ENCODE measurements around the gene TUBA4B.
"Not testable (repeated sequence)": the region's sequence is repeated elsewhere in the genome, so short reads cannot be mapped to it uniquely, and the experiment has no call there.

Gene TUBA4B

DNA sequence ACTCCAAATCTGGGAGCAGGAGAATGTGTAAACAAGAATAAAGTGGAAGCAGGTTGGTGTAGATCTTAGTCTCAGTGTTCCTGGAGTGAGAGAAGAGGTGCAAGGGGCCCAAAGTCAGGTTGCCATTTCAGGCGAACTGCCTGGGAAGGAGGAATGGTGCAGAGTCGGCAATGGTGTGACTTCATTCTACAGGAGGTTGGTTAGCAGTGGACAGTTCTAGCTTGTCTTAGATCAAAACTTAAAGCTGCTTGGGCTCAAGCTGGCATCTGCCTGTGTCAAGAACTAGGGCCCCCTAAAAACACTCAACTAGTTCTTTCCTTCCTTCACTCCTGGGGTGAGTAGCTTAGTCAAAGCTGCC is 4.2 kb upstream of the TUBA4B start:
- Histone ChIP-seq H3K36me3 (ENCODE audit: control insufficient read depth in 2 of 2, insufficient read depth in 2 of 2, low read length in 2 of 2) (peaks cover 17 to 32% of the 10 kb centered on the region in 2 donors), H3K9me3 (ENCODE audit: control insufficient read depth in 2 of 2, low read length in 2 of 2) (no peaks in the 10 kb centered on the region), H3K4me1 (ENCODE audit: control insufficient read depth in 2 of 2, insufficient read depth in 2 of 2, low read length in 2 of 2) (peaks cover 74 to 81% of the 10 kb centered on the region in 2 donors), H3K9ac (ENCODE audit: low read depth in 1 of 2, low read length in 2 of 2) (peak overlapping the region; percentile 78 to 79), H3K27ac (ENCODE audit: low read depth in 2 of 2, low read length in 2 of 2) (peak overlapping the region; percentile 98), H3K27me3 (ENCODE audit: control insufficient read depth in 2 of 2, insufficient read depth in 2 of 2, low read length in 2 of 2) (no peaks in the 10 kb centered on the region), H3K4me3 (ENCODE audit: low read length in 2 of 2) (peak overlapping the region; percentile 52 to 64)

DNA sequence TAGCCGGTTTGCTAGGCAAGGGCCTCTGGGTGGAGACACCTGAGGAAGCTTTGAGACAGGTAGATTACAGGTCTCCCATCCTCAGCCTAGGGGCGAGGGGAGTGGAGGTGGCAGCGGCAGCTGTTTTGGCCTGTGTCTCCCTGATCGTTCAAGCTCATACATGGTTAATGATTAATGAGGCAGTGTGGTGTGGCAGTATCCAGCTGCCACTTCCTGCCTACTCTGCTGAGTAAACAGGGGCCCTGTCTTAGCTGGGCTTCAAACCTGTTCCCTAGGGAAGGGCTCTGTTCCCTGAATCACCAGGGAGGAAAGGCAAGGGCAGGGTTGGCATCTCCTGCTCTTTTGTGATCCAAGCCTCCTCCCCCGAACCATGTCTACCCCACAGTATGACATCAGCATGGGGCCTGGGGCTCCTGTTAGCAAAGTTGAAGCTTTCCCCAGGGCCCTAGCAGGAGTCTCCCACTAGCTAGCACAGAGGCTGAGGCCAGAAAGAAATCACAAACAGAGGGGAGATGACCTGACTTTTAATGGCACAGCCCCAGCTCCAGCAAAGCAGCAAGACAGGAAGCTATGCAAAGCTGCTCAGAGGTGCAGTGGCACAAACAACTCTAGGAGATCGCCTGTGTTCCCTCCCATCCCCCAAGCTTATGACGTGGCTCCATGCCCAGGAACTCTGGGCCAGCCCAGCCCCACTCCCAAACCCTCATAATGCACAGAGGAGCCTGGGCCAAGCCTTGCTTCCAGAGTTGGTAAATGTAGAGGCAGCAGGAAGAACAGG is 3.7 kb upstream of the TUBA4B start:
- Histone ChIP-seq H3K9me3 (ENCODE audit: control insufficient read depth in 2 of 2, low read length in 2 of 2) (no peaks in the 10 kb centered on the region), H3K27ac (ENCODE audit: low read depth in 2 of 2, low read length in 2 of 2) (peak overlapping the region; percentile 98), H3K36me3 (ENCODE audit: control insufficient read depth in 2 of 2, insufficient read depth in 2 of 2, low read length in 2 of 2) (peaks cover 17 to 32% of the 10 kb centered on the region in 2 donors), H3K4me1 (ENCODE audit: control insufficient read depth in 2 of 2, insufficient read depth in 2 of 2, low read length in 2 of 2) (peaks cover 76 to 81% of the 10 kb centered on the region in 2 donors), H3K4me3 (ENCODE audit: low read length in 2 of 2) (peak overlapping the region; percentile 52 to 64), H3K9ac (ENCODE audit: low read depth in 1 of 2, low read length in 2 of 2) (peak overlapping the region; percentile 78 to 79), H3K27me3 (ENCODE audit: control insufficient read depth in 2 of 2, insufficient read depth in 2 of 2, low read length in 2 of 2) (no peaks in the 10 kb centered on the region)

DNA sequence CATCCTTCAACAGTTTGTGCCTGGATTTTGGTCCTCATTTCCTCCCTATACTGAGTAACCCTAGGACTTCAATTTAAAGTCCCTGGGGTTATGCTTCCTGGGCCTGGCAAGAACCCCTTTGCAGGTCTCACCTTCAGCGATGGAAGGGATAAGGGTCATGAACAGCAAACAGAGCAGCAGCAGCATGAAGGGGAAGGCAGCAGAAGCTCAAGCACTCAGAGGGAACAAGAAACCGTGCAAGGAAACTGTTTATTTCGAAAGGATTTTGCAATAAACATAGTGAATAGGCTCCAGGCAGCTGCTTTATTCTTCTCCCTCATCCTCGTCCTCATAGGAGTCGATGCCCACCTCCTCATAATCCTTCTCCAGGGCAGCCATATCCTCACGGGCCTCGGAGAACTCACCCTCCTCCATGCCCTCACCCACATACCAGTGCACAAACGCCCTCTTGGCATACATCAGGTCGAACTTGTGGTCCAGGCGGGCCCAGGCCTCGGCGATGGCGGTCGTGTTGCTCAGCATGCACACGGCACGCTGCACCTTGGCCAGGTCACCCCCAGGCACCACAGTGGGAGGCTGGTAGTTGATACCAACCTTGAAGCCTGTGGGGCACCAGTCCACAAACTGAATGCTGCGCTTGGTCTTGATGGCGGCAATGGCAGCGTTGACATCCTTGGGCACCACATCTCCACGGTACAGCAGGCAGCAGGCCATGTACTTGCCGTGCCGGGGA is 2.8 kb upstream of the TUBA4B start:
- H3K27me3 ChIP-seq (ENCODE audit: control insufficient read depth in 2 of 2, insufficient read depth in 2 of 2, low read length in 2 of 2): no peaks in the 10 kb centered on the region
- peaks cover 17 to 32% of the 10 kb centered on the region in 2 donors for H3K36me3 ChIP-seq (ENCODE audit: control insufficient read depth in 2 of 2, insufficient read depth in 2 of 2, low read length in 2 of 2)
- H3K9ac ChIP-seq (ENCODE audit: low read depth in 1 of 2, low read length in 2 of 2): peak overlapping the region; percentile 77 to 78
- H3K9me3 ChIP-seq (ENCODE audit: control insufficient read depth in 2 of 2, low read length in 2 of 2): no peaks in the 10 kb centered on the region
- peaks cover 75 to 77% of the 10 kb centered on the region in 2 donors for H3K4me1 ChIP-seq (ENCODE audit: control insufficient read depth in 2 of 2, insufficient read depth in 2 of 2, low read length in 2 of 2)
- peak overlapping the region; percentile 98 for H3K27ac ChIP-seq (ENCODE audit: low read depth in 2 of 2, low read length in 2 of 2)
- H3K4me3 ChIP-seq (ENCODE audit: low read length in 2 of 2): peak overlapping the region; percentile 19 to 64

DNA sequence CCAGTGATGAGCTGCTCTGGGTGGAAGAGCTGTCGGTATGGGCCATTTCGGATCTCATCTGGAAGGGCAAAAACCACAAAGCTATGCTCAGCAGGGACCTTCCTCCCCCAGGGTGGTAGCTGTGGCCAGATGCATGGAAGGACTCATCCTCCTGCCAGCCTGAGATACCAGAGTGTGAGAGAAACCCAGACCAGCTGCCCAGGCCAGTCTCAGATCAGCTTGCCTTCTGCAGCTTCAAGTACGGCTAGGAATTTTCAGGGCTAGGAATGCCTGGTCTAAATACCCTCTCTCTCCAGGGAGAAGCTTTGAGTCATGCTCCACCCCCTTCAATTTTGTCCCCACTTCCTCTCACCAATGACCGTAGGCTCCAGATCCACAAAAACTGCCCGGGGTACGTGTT is 1.4 kb upstream of the TUBA4B start:
- peaks cover 62 to 66% of the 10 kb centered on the region in 2 donors for H3K4me1 ChIP-seq (ENCODE audit: control insufficient read depth in 2 of 2, insufficient read depth in 2 of 2, low read length in 2 of 2)
- peak overlapping the region in 1 of 2 donors; percentile 89 for H3K27ac ChIP-seq (ENCODE audit: low read depth in 2 of 2, low read length in 2 of 2)
- H3K36me3 ChIP-seq (ENCODE audit: control insufficient read depth in 2 of 2, insufficient read depth in 2 of 2, low read length in 2 of 2): peaks cover 17 to 30% of the 10 kb centered on the region in 2 donors
- peak overlapping the region in 1 of 2 donors; percentile 9 for H3K9ac ChIP-seq (ENCODE audit: low read depth in 1 of 2, low read length in 2 of 2)
- H3K4me3 ChIP-seq (ENCODE audit: low read length in 2 of 2): peak overlapping the region in 1 of 2 donors; percentile 89
- H3K27me3 ChIP-seq (ENCODE audit: control insufficient read depth in 2 of 2, insufficient read depth in 2 of 2, low read length in 2 of 2): no peaks in the 10 kb centered on the region
- H3K9me3 ChIP-seq (ENCODE audit: control insufficient read depth in 2 of 2, low read length in 2 of 2): no peaks in the 10 kb centered on the region

DNA sequence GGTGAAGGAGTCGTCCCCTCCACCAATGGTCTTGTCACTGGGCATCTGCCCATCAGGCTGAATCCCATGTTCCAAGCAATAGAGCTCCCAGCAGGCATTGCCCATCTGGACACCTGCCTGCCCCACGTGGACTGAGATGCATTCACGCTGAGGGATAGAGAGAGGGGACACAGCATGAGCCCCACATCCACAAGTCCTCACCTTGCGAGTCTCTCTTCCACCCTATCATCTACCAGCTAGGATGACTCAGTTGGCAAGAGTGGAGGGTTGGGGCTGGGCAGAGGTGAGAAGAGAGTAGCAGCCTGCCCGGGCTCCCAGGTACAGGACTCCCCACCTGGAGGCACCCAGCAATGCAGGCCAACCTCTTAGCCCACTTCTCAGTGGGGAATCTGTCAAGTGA is 959 bp upstream of the TUBA4B start:
- H3K4me3 ChIP-seq (ENCODE audit: low read length in 2 of 2): peak overlapping the region; percentile 68 to 89
- H3K27ac ChIP-seq (ENCODE audit: low read depth in 2 of 2, low read length in 2 of 2): peak overlapping the region in 1 of 2 donors; percentile 89
- peaks cover 58 to 63% of the 10 kb centered on the region in 2 donors for H3K4me1 ChIP-seq (ENCODE audit: control insufficient read depth in 2 of 2, insufficient read depth in 2 of 2, low read length in 2 of 2)
- H3K36me3 ChIP-seq (ENCODE audit: control insufficient read depth in 2 of 2, insufficient read depth in 2 of 2, low read length in 2 of 2): peaks cover 17 to 26% of the 10 kb centered on the region in 2 donors
- H3K9me3 ChIP-seq (ENCODE audit: control insufficient read depth in 2 of 2, low read length in 2 of 2): no peaks in the 10 kb centered on the region
- peak overlapping the region in 1 of 2 donors; percentile 86 for H3K9ac ChIP-seq (ENCODE audit: low read depth in 1 of 2, low read length in 2 of 2)
- no peaks in the 10 kb centered on the region for H3K27me3 ChIP-seq (ENCODE audit: control insufficient read depth in 2 of 2, insufficient read depth in 2 of 2, low read length in 2 of 2)

DNA sequence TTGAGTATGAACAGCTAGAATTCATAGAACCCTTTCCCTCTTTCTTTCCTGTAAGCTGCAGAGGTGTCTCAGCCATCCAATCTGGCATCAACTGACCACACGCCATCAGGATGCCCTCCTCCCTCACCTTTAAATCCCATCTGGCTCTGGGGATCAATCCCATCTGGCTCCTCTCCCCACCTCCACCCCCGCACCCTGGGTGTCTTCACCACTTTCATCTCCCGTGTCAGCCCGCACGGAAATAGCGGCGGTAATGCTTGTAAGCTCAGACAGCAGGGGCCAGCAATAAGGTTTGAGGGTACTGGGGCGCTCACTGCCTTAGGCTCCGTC is 508 bp upstream of the TUBA4B start:
- peaks cover 17 to 22% of the 10 kb centered on the region in 2 donors for H3K36me3 ChIP-seq (ENCODE audit: control insufficient read depth in 2 of 2, insufficient read depth in 2 of 2, low read length in 2 of 2)
- peak overlapping the region; percentile 86 to 88 for H3K9ac ChIP-seq (ENCODE audit: low read depth in 1 of 2, low read length in 2 of 2)
- peak overlapping the region; percentile 68 to 89 for H3K4me3 ChIP-seq (ENCODE audit: low read length in 2 of 2)
- no peaks in the 10 kb centered on the region for H3K27me3 ChIP-seq (ENCODE audit: control insufficient read depth in 2 of 2, insufficient read depth in 2 of 2, low read length in 2 of 2)
- peaks cover 54 to 59% of the 10 kb centered on the region in 2 donors for H3K4me1 ChIP-seq (ENCODE audit: control insufficient read depth in 2 of 2, insufficient read depth in 2 of 2, low read length in 2 of 2)
- peak overlapping the region; percentile 65 to 89 for H3K27ac ChIP-seq (ENCODE audit: low read depth in 2 of 2, low read length in 2 of 2)
- H3K9me3 ChIP-seq (ENCODE audit: control insufficient read depth in 2 of 2, low read length in 2 of 2): no peaks in the 10 kb centered on the region

DNA sequence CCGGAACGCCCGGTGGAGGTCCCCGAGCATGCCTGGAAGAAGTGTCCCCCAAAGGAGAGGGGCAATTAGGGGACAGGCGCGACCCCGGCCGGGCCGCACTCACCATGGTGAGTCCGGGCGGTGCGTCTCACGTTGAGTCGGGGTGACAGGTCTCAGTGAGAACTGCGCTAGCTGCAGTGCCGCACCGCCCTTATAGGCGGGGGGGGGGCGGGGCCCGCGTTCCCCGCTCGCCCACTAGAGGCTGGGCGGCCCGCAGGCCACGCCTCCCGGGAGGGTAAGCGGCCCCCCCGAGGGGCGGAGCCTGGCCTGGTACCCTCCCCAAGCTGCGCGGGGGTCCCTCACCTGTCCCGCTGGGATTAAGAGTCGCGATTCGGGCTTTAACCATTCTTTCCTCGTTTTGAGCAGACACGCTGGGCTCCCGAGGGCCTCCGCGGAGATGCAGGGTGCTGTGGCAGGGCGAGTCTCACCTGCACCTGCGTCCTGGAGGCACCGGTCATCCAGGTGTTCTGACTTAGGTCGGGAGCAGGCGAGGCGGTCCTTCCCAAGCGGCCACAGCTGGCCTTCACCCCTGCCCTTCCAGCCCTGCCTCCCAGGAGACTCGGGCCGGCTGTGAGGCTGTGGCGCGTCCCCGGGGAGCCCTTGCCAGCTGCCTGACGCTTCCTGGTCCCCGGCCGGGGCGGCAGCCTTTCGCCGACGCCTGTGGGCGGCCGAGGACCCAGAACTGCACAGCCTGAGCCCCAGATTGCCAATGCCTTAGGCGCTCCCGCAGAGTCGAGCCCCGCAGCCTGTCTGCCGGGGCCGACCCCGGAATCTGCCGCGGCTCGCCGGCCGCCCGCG is 928 bp downstream of the TUBA4B start, which contains the start of gene TUBA4A:
Gene TUBA4A, minus strand, starts transcription at position 166 of the 837 bp plus-strand sequence. Its CDS starts 60 bp downstream, at position 106.
- Histone ChIP-seq H3K4me3 (ENCODE audit: low read length in 2 of 2) (peak within 1 kb of the TSS; percentile 68 to 89), H3K9ac (ENCODE audit: low read depth in 1 of 2, low read length in 2 of 2) (peak within 1 kb of the TSS; percentile 86 to 88), H3K4me1 (ENCODE audit: control insufficient read depth in 2 of 2, insufficient read depth in 2 of 2, low read length in 2 of 2) (peaks cover 41 to 45% of the 10 kb centered on the region in 2 donors), H3K36me3 (ENCODE audit: control insufficient read depth in 2 of 2, insufficient read depth in 2 of 2, low read length in 2 of 2) (peaks cover 10 to 14% of the 10 kb centered on the region in 2 donors), H3K27me3 (ENCODE audit: control insufficient read depth in 2 of 2, insufficient read depth in 2 of 2, low read length in 2 of 2) (peaks cover 0 to 2% of the 10 kb centered on the region in 2 donors), H3K27ac (ENCODE audit: low read depth in 2 of 2, low read length in 2 of 2) (peak within 1 kb of the TSS; percentile 67 to 89), H3K9me3 (ENCODE audit: control insufficient read depth in 2 of 2, low read length in 2 of 2) (no peaks in the 10 kb centered on the region)

DNA sequence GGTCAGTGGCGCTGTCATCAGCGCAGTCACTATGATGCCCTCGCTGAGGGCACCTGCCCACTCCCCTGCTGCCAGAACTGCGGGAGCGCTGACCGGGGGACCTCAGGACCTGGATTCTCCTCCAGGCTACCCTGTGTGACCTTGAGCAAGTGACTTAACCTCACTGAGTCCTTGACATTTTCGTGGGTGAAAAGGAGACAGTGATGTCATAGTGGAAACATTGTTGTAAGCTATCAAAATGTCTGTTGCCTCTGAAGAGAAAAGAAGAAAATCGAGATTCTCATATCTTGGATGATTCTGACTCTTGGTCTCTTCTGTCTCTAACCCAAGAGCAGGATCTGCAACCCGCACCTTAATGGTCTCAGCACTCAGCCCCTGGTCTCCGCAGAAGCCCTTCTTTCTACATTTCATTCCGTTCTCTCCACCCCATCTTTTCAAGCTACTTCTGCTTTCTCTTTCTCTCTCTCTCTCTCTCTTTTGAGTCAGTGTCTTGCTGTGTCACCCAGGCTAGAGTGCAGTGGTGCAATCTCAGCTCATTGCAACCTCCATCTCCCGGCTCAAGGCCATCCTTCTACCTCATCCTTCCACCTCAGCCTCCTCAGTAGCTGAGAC is 1.7 kb downstream of the TUBA4B start:
- H3K9ac ChIP-seq (ENCODE audit: low read depth in 1 of 2, low read length in 2 of 2): peak overlapping the region; percentile 82 to 86
- peak overlapping the region; percentile 67 to 89 for H3K27ac ChIP-seq (ENCODE audit: low read depth in 2 of 2, low read length in 2 of 2)
- no peaks in the 10 kb centered on the region for H3K9me3 ChIP-seq (ENCODE audit: control insufficient read depth in 2 of 2, low read length in 2 of 2)
- peaks cover 0 to 2% of the 10 kb centered on the region in 2 donors for H3K27me3 ChIP-seq (ENCODE audit: control insufficient read depth in 2 of 2, insufficient read depth in 2 of 2, low read length in 2 of 2)
- peaks cover 34 to 37% of the 10 kb centered on the region in 2 donors for H3K4me1 ChIP-seq (ENCODE audit: control insufficient read depth in 2 of 2, insufficient read depth in 2 of 2, low read length in 2 of 2)
- H3K4me3 ChIP-seq (ENCODE audit: low read length in 2 of 2): peak overlapping the region; percentile 68 to 89
- H3K36me3 ChIP-seq (ENCODE audit: control insufficient read depth in 2 of 2, insufficient read depth in 2 of 2, low read length in 2 of 2): peaks cover 10 to 14% of the 10 kb centered on the region in 2 donors

DNA sequence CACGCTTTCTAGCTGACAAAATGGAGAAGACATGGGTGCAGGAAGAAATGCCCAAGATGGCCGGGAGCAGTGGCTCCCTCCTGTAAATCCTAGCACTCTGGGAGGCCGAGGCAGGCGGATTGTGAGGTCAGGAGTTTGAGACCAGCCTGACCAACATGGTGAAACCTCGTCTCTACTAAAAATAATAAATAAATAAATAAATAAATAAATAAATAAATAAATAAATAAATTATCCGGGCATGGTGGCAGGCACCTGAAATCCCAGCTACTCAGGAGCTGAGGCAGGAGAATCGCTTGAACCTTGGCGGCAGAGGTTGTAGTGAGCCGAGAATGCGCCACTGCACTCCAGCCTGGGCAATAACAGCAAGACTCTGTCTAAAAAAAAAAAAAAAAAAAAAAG is 5.9 kb downstream of the TUBA4B start:
- not testable (repeated sequence) for H3K9ac ChIP-seq (ENCODE audit: low read depth in 1 of 2, low read length in 2 of 2); H3K9me3 ChIP-seq (ENCODE audit: control insufficient read depth in 2 of 2, low read length in 2 of 2); H3K27me3 ChIP-seq (ENCODE audit: control insufficient read depth in 2 of 2, insufficient read depth in 2 of 2, low read length in 2 of 2); H3K27ac ChIP-seq (ENCODE audit: low read depth in 2 of 2, low read length in 2 of 2); H3K4me1 ChIP-seq (ENCODE audit: control insufficient read depth in 2 of 2, insufficient read depth in 2 of 2, low read length in 2 of 2); H3K36me3 ChIP-seq (ENCODE audit: control insufficient read depth in 2 of 2, insufficient read depth in 2 of 2, low read length in 2 of 2); H3K4me3 ChIP-seq (ENCODE audit: low read length in 2 of 2)

Measured in mucosa of rectum (tissue), 2 donors.